Activated CD4-positive, alpha-beta T cell treated with anti-CD3 and anti-CD28 coated beads, Interleukin-2, amount 50 U/mL, for 4 hours (primary cell): ENCODE measurements around the gene CSF1R.

Experiments used
- DNase-seq, 2 experiments: peaks; one replicate each; pipeline ENCODE4 v3.0.0-alpha.2; 2020

CSF1R gene

GRCh38 chr5:150022681-150023080, 63.7 kb downstream of the CSF1R start:
- DNase-seq = no peak

GRCh38 chr5:150022158-150022531, 64.2 kb downstream of the CSF1R start:
- no peak for DNase-seq

DNA sequence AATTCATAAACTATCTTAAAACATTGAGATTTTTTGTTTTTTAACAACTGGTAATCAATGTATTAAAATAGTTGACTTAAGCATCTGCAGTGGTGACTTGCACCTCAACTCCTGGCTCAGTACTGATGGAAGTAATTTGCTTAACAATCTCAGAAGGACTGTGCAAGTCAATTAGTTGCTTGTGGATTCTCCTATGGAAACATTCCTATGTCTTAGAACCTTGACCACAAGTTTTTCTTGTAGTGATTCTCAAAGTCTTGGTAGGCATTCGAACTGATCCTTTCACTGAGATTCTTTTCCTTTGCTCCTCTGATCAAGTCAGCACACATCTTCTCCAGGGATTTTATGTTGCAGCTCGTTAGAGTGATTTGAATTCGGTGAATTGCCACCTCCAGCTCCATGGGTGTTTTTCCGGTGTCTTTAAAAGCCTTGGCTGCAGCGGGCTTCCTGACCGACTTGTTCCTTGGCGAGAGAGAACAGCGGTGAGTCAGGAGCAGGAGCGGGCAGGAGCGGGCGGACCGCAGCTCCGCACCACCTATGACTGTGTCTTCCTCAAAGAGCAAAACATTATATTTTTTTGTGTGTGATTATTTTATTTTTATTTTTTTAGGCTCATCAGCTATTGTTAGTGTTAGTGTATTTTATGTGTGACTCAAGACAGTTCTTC, 64.7 kb downstream of the CSF1R start:
- no peak for DNase-seq

- no peak for DNase-seq
These were observed 66.1 kb downstream of the CSF1R start for GRCh38 chr5:150020249-150020648.

DNA sequence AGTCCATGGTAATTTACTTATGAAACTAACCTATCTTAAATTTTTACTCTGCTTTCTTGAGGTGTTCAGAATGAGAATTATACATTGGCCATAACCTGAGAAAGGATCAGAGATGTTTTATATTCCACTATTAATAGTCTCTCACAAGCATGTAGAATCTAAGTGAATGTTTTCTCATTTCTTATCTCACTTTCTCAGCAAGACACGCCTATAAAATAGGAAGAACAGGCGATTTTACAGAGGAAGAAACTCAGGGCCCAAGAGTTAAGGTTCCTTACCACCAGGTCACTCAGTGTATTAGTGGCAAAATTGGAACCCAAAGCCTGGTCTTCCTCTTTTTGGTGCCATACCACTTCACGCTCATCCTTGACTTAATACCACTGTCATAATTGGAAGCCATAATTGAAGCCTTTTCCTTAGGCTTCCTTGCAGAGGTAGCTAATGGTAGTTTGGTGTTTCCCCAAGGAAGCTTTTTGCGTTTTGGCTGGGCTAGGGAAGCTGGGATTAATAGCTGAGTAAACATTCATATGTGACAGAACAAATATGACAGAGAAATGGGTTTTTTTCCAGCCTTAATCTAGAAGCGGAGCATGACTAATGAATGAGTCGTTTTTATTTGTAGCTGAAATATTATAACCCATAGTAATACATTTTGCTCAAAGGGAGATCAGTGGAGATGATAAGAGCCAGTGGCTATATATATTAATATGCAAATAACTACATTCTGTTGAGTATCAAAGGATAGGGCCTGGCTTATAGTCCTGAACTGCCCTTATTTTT, 68.9 kb downstream of the CSF1R start:
- no peak for DNase-seq

DNA sequence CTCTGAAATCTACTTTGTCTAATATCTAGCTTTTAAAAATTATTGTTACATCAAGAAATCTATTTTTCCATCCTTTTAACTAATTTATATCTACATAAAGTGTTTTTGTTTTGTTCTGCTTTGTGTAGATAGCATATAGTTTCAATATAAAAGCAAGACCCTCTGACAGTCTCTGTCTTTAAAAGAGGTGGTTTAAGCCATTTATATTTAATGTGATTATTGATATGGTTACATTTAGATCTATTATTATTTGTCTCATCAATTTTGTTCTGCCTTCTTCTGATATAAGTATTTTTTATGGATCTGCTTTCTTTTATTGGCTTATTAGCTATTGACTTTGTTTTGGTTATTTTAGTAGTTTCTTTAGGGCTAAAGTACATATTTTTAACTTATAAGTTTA, 69.8 kb downstream of the CSF1R start:
- no peak for DNase-seq

DNA sequence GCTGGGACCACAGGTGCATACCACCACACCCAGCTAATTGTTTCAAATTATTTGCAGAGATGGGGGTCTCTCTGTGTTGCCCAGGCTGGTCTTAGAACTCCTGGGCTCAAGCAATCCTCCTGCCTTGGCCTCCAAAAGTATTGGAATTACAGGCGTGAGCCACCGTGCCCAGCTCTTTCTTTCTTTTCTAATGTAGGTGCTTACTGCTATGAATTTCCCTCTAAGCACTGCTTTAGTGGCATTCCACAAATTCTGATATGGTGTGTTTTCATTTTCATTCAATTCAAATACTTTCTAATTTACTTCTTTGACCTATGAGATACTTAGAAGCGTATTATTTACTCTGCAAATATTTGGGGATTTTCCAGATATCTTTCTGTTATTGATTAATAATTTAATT, 70.9 kb downstream of the CSF1R start:
- no peak for DNase-seq

DNA sequence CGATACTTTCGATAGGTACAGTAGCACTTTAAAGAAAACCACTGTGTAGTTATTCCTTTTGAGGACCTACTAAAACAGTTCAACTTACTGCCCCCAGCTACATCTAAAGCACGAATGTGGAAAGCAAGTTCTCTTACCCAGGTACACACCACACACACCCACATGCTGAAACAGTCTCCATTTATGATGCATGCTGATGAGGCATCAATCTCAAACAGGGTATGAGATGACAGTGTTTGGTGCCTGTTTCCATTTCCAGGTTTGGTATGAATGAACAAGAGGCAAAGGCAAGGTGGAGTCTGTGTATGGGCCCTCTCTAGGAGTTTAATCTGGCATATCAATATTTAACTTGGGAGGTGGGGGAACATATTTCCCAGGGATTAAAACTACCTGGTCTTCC, 71.9 kb downstream of the CSF1R start:
- no peak for DNase-seq

DNA sequence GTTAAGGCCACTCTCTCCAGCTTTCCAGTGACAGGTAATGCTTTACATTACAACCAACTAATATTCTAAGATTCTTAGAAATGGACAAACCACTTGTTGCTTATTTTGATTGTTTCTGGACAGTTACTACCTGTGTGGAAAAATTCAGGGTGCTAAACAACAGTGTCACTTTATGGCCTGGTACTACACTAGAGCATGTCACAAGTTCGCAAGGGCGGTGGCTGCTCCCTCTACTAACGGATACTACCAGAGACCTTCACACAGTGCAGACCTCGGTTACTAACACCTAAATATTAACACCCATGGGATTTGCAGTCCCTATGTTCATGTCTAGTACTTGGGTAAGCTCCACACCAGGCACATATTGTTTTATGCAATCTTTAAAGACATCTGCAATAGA, 72.4 kb downstream of the CSF1R start:
- no peak for DNase-seq

- DNase-seq = no peak
These were observed 76.5 kb downstream of the CSF1R start for GRCh38 chr5:150009671-150010387.

DNA sequence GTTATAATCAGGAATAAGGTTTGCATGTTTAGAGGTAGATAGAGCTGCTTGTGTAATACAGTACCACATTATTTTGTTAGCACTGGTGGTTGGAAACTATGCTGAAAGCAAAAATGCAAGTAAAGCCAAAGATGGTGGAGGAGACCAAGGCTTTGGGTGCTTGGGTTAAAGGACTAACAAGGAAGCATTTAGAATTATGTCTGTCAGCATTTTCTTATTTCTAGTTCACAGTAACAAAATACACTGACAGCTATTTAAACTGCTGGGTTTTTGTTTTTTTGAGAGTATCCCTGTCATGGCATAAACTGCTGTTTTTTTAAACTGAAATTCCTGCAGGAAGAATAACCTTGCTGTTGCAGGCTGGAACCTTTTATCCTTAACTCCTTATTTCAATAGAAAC, 79.3 kb downstream of the CSF1R start:
- DNase-seq = no peak

- no peak for DNase-seq
These were observed 80.0 kb downstream of the CSF1R start for GRCh38 chr5:150006318-150006717.
